SK-N-MC (cell line): ENCODE measurements around the gene GALNT9.

Experiments
- DNase-seq: peaks from one replicate; pipeline ENCODE4 v3.0.0-alpha.2; 2011; ENCODE audit warnings: low read depth, low spot score
- H3K27ac ChIP-seq: fragments of 200-600 bp; sonication (generic); 2 replicates; pipeline ENCODE4 v1.5.1; 2016; ENCODE audit warnings: mixed run types
- H3K36me3 ChIP-seq: fragments of 200-600 bp; sonication (generic); 2 replicates; pipeline ENCODE4 v1.6.1; 2017; ENCODE audit warnings: antibody characterized with exemption, low read length, mixed read lengths; ENCODE audit not compliant: insufficient read depth
- H3K4me3 ChIP-seq: fragments of 200-600 bp; sonication (generic); 2 replicates; pipeline ENCODE4 v1.5.1; 2016
- H3K9ac ChIP-seq: fragments of 200-600 bp; sonication (generic); 2 replicates; pipeline ENCODE4 v1.8.0; 2017; ENCODE audit warnings: mixed run types, mixed read lengths; ENCODE audit not compliant: insufficient read length
- H3K9me3 ChIP-seq: fragments of 200-600 bp; sonication (generic); 2 replicates; pipeline ENCODE4 v1.6.1; 2017; ENCODE audit warnings: low read depth, mild to moderate bottlenecking, antibody characterized with exemption, low read length, moderate library complexity, mixed read lengths
- EZH2 ChIP-seq: fragments of 200-600 bp; sonication (generic); IDR thresholded peaks from one replicate; pipeline ENCODE4 v1.6.1; 2017; ENCODE audit warnings: antibody characterized with exemption
- FOXP2 ChIP-seq: optimal IDR thresholded peaks from 2 replicates; pipeline ENCODE3; 2011; ENCODE audit warnings: mild to moderate bottlenecking, moderate library complexity; ENCODE audit not compliant: insufficient read depth; ENCODE audit errors: extremely low read length, control extremely low read depth
- POLR2AphosphoS5 ChIP-seq: IDR thresholded peaks from 2 replicates; pipeline ENCODE4 v1.6.1; 2012; ENCODE audit warnings: mild to moderate bottlenecking, low read depth, low read length, borderline replicate concordance

Gene GALNT9

DNA sequence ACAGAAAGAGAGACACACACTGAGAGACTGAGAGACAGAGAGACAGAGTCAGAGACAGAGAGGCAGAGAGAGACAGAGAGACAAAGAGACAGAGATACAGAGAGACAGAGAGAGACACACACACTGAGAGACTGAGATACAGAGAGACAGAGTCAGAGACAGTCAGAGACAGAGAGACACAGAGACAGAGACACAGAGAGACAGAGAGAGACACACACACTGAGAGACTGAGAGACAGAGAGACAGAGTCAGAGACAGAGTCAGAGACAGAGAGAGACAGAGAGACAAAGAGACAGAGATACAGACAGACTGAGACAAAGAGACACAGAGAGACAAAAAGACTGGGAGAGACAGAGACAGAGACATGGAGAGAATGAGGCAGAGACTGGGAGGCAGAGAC lies 90.0 kb downstream of the GALNT9 start:
- DNase-seq, result no peak
- H3K9ac ChIP-seq, result no peak overlapping the region

DNA sequence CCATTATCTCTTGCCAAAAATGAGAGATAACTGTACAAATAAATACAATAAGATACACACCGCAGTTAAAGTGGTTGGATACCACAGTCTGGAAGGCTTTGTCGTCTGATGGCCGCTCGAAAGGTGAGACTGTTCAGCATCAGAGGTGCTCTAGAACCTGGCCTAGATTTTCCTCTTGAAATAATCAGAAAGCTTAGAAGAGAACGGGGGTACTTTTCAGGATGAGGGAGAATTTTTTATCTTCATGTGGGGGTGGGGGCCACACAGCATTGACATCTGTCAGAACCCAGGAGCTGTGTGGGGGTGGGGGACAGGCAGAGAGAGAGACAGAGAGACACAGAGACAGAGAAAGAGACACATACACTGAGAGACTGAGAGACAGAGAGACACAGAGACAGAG lies 90.5 kb downstream of the GALNT9 start:
- Histone ChIP-seq H3K9ac (no peak overlapping the region), H3K9me3 (no peaks in the 10 kb centered on the region), H3K27ac (peak overlapping the region; percentile 90; the same call in 1 of the 2 replicates), H3K4me3 (no peak overlapping the region), H3K36me3 (no peaks in the 10 kb centered on the region)
- no peak for DNase-seq
- TF ChIP-seq POLR2AphosphoS5 (no peak), FOXP2 (no peak), EZH2 (no peak)

More for the DNA sequence above, 90.0 kb downstream of the GALNT9 start:
- Histone ChIP-seq H3K27ac (peak overlapping the region; percentile 90), H3K9me3 (no peaks in the 10 kb centered on the region), H3K4me3 (peak overlapping the region; percentile 58), H3K36me3 (no peaks in the 10 kb centered on the region)
- TF ChIP-seq POLR2AphosphoS5, result no peak
- no peak for TF ChIP-seq FOXP2
- no peak for TF ChIP-seq EZH2

DNA sequence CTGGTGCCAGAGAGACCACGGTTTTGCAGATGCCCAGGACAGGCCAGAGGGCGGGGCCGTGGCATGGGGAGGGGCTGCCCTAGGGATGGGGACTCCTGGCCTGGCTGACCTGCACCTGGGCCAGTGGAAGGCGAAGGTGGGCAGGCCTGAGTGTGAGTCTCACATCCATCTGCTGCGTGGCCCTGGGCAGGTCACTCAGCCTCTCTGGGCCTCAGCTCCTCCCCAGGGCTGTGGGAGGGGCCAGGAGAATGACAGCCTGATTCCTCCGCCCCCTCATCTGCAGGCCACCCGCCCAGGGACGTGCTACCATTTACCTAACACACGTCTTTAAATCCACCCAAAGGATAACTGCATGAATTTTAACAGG lies 90.9 kb downstream of the GALNT9 start:
- no peaks in the 10 kb centered on the region for H3K36me3 ChIP-seq
- TF ChIP-seq FOXP2, result no peak
- no peak for TF ChIP-seq POLR2AphosphoS5
- no peak for TF ChIP-seq EZH2
- H3K9ac ChIP-seq, result no peak overlapping the region
- no peaks in the 10 kb centered on the region for H3K9me3 ChIP-seq
- no peak overlapping the region for H3K4me3 ChIP-seq
- DNase-seq, result no peak
- peak overlapping the region; percentile 90; the same call in 1 of the 2 replicates for H3K27ac ChIP-seq

DNA sequence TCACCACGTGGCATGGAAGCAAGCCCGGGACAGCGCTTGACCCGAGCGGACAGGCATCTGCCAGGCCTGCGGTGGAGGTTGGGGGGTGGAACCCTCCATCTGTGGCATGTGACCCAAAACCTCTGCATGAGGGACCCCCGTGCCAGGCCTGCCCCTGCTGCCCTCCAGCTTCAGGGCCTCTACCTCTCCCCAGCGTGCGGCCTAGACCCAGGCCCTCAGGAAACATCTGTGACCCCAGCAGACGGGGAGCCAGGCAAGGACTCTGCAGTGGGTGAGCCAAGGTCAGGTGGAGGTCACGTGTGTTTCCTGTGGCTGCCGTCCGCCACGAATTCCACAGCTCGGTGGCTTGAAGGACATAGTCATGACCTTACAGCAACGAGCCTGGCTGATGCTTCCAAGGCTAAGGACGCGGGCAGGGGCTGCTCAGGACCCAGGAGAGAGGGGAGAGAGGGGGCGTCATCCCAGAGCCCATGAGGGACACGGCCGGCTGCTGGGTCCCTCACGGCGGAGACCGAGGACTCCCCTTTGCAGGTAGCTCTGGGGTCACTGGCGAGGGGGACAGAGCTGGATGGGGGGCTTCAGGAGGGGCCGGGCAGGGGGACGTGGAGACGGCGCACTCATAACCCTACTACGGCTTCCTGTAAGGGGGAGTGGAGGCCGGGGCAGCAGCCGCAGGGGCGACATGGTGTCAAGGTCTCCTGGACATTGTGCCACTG lies 91.5 kb downstream of the GALNT9 start:
- Histone ChIP-seq H3K9ac (no peak overlapping the region), H3K9me3 (no peaks in the 10 kb centered on the region), H3K4me3 (no peak overlapping the region), H3K27ac (no peak overlapping the region), H3K36me3 (no peaks in the 10 kb centered on the region)
- TF ChIP-seq EZH2, result no peak
- TF ChIP-seq FOXP2, result no peak
- TF ChIP-seq POLR2AphosphoS5, result no peak
- DNase-seq, result no peak

DNA sequence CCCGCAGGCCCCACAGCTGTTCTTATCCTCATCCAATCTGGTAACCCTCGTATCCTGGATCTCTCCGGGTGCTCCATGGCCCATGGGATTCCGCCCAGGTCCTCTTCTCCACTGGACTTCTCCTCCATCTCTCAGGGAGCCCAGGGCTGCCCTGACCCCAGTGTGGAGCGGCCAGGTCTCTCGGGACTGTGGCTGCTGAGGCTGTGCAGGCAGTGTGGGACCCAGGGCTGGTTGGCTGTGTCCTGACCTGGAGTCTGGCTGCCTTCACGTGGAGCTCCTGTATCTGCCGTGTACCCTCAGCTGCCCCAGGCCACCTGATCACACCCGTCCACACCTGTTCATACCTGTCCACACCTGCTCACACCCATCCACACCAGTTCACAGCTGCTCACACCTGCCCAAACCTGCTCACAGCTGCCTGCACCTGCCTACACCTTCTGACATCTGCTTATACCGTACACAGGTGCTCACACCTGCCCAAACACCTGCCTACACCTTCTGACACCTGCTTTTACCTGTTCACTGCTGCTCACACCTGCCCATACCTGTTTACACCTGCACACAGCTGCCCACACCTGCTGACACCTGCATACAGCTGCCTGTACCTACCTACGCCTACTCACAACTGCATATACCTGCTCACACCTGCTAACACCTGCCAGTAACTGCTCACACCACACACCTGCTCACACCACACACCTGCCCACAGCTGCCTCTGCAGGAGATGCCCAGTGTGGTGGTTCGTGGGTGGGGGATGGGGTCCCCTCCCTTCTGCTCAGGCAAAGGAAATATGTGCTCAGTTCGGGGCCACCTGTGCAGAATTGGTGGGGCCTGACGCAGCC lies 92.2 kb downstream of the GALNT9 start:
- H3K4me3 ChIP-seq, result no peak overlapping the region
- H3K27ac ChIP-seq, result no peak overlapping the region
- DNase-seq, result no peak
- no peaks in the 10 kb centered on the region for H3K9me3 ChIP-seq
- no peak for TF ChIP-seq EZH2
- TF ChIP-seq POLR2AphosphoS5, result no peak
- TF ChIP-seq FOXP2, result no peak
- no peak overlapping the region for H3K9ac ChIP-seq
- no peaks in the 10 kb centered on the region for H3K36me3 ChIP-seq

DNA sequence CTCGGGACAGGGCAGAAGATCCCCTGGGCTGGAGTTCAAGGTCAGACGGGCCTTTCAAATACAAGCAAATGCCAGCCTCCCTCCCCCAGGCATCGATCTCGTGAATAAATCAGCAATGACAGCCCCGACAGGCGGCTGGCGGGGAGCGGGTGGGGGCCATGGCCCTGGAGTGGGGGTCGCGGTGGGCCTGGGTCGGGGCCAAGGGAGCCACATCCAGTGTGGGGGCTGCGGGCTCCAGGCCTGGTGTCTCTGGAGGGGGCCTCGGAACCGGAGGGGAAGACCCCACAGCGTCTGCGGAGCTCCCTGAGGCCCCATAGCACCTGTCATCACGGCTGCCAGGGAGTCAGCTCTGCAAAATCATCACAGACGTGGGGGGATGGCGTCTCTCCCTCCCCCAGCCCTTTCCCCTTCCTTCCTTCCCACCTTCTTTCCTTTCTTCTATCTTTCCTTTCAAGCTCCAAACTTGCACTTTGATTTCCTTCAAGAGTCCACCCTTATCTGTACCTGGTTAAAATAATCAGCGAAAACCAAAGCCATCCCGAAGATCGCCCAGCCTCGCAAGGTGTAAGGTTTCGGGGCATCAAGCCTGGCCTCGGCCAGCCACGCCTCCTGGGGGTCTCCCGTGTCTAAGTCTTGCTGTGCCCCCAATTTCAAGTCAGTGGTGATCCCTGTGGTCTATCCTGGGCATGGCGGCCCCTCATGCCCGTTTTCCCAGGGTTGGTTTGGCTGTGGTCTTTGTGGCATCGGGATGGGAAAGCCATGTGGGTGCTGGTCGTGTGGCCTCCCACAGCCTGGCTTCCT lies 93.1 kb downstream of the GALNT9 start:
- no peak for DNase-seq
- H3K27ac ChIP-seq, result no peak overlapping the region
- H3K9ac ChIP-seq, result no peak overlapping the region
- H3K36me3 ChIP-seq, result no peaks in the 10 kb centered on the region
- H3K4me3 ChIP-seq, result no peak overlapping the region
- H3K9me3 ChIP-seq, result no peaks in the 10 kb centered on the region
- TF ChIP-seq FOXP2 (no peak), POLR2AphosphoS5 (no peak), EZH2 (no peak)

DNA sequence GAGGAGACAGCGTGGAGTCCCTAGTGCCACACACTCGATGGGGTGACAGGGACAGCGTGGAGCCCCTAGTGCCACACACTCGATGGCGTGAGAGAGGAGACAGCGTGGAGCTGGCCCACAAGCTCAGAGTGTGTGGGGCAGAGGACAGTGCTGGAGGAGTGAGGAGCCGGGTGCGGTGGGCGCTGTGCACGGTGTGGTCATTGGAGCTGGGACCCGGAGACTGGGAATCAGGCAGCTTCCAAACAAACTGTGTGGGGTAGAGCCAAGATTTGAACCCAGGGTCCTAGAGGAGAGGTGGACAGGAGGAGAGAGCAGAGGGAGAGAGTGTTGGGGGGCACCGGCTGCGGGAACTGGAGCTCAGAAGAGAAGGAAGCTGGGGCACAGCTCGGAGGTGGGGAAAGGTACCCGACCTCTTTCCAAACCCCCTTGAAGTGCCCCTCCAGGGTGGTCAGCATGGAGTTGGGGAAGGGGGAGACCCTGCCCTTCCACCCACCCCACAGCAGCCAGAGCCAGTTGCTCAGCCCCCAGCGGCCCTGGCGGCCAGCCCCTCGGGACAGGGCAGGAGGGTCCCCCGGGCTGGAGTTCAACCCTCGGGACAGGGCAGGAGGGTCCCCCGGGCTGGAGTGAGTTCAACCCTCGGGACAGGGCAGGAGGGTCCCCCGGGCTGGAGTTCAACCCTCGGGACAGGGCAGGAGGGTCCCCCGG lies 94.1 kb downstream of the GALNT9 start:
- TF ChIP-seq EZH2 (no peak), POLR2AphosphoS5 (no peak), FOXP2 (no peak)
- Histone ChIP-seq H3K9ac (no peak overlapping the region), H3K36me3 (no peaks in the 10 kb centered on the region), H3K4me3 (no peak overlapping the region), H3K9me3 (no peaks in the 10 kb centered on the region), H3K27ac (no peak overlapping the region)
- DNase-seq, result no peak

DNA sequence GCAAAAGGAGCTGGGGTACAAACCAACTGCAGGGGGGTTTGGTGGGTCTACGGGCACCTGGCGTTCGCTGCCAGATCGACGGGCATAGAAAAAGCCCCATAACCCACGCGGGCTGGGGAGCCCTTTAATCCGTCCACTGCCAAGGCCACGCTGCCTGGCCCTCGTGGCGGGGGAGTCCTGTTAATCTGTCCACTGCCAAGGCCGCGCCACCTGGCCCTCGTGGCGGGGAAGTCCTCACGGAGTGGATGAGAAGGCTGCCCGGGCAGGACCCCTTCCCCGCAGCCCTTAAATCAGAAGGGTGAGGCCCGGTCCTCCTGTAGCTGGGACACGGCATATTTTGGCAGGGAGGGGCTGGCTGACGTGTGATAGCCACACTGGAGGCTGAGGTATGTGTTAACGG lies 99.0 kb downstream of the GALNT9 start:
- Histone ChIP-seq H3K36me3 (no peaks in the 10 kb centered on the region), H3K4me3 (no peak overlapping the region), H3K27ac (no peak overlapping the region), H3K9me3 (no peaks in the 10 kb centered on the region), H3K9ac (no peak overlapping the region)
- DNase-seq, result no peak
- no peak for TF ChIP-seq POLR2AphosphoS5
- no peak for TF ChIP-seq FOXP2
- TF ChIP-seq EZH2, result no peak
